CD4-positive, alpha-beta T cell treated with Interleukin-12 subunit alpha and Interleukin-12 subunit beta, for 1 hour (primary cell): ENCODE data around the gene TAS2R60.
A peak's percentile ranks its signal among the peaks of the same experiment; 100 is the strongest.
"Not testable (repeated sequence)": the region's sequence is repeated elsewhere in the genome, so short reads cannot be mapped to it uniquely, and the experiment has no call there.

Experiments used
- DNase-seq: peaks from one replicate; pipeline ENCODE4 v3.0.0-alpha.2; 2020

TAS2R60 gene

GRCh38 chr7:143443153-143443552, at the start of gene TAS2R60:
Gene TAS2R60, plus strand, starts transcription at chr7:143443453. Its CDS starts 0 bp downstream, at chr7:143443453.
- no peak for DNase-seq

- DNase-seq: no peak
These were observed 49.2 kb upstream of the TAS2R60 start for GRCh38 chr7:143394068-143394467.

GRCh38 chr7:143394777-143395176, 48.5 kb upstream of the TAS2R60 start:
- no peak for DNase-seq

- DNase-seq: no peak
These were observed 47.8 kb upstream of the TAS2R60 start for GRCh38 chr7:143395187-143396149.

GRCh38 chr7:143396182-143396581, 47.1 kb upstream of the TAS2R60 start:
- DNase-seq: no peak

GRCh38 chr7:143396625-143397556, 46.4 kb upstream of the TAS2R60 start:
- DNase-seq: no peak

GRCh38 chr7:143397710-143398530, 45.3 kb upstream of the TAS2R60 start:
- no peak for DNase-seq

GRCh38 chr7:143398616-143399015, 44.6 kb upstream of the TAS2R60 start:
- no peak for DNase-seq

GRCh38 chr7:143399151-143399550, 44.1 kb upstream of the TAS2R60 start:
- DNase-seq: no peak

GRCh38 chr7:143399642-143400041, 43.6 kb upstream of the TAS2R60 start:
- DNase-seq: no peak

GRCh38 chr7:143401265-143401664, 42.0 kb upstream of the TAS2R60 start:
- no peak for DNase-seq

- DNase-seq: not testable (repeated sequence)
These were observed 41.0 kb upstream of the TAS2R60 start for GRCh38 chr7:143402233-143402632.

GRCh38 chr7:143405173-143406001, 37.9 kb upstream of the TAS2R60 start:
- DNase-seq: no peak

- DNase-seq: no peak
These were observed 37.3 kb upstream of the TAS2R60 start for GRCh38 chr7:143406002-143406357.

GRCh38 chr7:143407287-143408251, 35.7 kb upstream of the TAS2R60 start:
- DNase-seq: peak; percentile 61

- no peak for DNase-seq
These were observed 35.0 kb upstream of the TAS2R60 start for GRCh38 chr7:143408252-143408685.

- peak; percentile 77 for DNase-seq
These were observed 34.3 kb upstream of the TAS2R60 start, which contains the start of gene EPHA1 for GRCh38 chr7:143408686-143409561. Gene EPHA1, minus strand, starts transcription at chr7:143408856. Its CDS starts 51 bp downstream, at chr7:143408805.

- no peak for DNase-seq
These were observed 32.7 kb upstream of the TAS2R60 start for GRCh38 chr7:143410521-143411004.
